GM12872 (cell line): ENCODE data around the gene SPOCK1.

ENCODE experiments used
- TF ChIP-seq, protein P1 (sequence below): IDR thresholded peaks from 3 replicates; pipeline ENCODE4 v1.5.1; 2011; ENCODE audit warnings: low read depth, mild to moderate bottlenecking, low read length, moderate library complexity; ENCODE audit not compliant: insufficient read depth

The SPOCK1 gene

DNA sequence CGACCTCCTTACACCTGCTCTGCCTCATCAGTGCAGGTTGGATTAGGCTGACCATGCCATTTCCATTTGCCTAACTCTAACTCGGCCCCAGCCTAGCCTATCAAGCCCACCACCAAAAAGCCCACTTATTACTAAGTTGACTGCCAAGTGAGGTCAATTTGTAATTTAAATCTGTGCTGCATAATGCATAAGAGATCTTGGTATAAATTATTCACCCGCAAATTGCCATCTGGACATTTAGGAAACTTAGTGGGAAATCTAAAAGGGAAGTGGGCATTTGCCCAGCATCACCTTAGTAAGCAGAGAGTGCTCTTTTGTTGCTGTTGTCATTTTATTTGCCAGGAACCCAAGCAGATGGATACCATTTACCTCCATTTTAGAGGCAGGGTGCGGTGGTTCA, 143.0 kb downstream of the SPOCK1 start:
- TF ChIP-seq, protein P1, sequence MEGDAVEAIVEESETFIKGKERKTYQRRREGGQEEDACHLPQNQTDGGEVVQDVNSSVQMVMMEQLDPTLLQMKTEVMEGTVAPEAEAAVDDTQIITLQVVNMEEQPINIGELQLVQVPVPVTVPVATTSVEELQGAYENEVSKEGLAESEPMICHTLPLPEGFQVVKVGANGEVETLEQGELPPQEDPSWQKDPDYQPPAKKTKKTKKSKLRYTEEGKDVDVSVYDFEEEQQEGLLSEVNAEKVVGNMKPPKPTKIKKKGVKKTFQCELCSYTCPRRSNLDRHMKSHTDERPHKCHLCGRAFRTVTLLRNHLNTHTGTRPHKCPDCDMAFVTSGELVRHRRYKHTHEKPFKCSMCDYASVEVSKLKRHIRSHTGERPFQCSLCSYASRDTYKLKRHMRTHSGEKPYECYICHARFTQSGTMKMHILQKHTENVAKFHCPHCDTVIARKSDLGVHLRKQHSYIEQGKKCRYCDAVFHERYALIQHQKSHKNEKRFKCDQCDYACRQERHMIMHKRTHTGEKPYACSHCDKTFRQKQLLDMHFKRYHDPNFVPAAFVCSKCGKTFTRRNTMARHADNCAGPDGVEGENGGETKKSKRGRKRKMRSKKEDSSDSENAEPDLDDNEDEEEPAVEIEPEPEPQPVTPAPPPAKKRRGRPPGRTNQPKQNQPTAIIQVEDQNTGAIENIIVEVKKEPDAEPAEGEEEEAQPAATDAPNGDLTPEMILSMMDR: no peak

DNA sequence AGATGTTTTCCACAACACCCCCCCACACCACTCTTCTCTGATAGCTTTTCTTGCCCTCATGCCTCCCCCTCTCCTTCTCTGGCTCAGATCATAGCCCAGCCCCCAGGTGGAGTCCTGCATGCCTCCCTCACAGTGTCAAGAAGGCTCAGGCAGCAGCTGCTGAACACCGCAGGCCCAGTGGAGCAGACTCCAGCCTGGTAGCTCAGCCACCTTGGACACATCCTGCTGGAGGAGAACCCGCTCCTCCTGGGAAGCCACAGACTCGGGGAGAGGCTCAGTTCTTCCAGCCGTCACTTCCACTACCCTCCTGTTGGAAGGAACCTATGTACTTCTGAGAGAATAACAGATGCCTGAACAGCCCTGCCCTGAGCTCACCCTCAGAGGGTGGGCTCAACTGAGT, 143.4 kb downstream of the SPOCK1 start:
- TF ChIP-seq, protein P1: no peak

DNA sequence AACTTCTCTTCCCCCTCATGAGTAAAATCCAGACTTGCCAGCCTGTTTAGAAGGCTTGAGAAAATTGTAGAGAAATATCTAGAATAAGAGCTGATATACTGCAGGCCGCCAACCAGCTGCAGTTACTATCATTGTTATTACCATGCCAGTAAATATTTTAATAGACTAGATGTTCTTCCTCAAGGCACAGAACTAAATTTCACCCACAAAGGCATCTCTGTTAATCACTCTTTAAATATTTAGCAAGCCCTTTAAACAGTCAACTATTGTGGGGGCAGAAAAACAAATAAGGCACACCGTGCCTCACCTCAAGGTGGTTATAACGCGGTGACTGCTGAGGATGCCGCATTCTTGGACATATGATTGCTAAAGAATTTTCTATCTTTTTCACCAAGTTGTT, 147.0 kb downstream of the SPOCK1 start:
- TF ChIP-seq, protein P1: no peak

DNA sequence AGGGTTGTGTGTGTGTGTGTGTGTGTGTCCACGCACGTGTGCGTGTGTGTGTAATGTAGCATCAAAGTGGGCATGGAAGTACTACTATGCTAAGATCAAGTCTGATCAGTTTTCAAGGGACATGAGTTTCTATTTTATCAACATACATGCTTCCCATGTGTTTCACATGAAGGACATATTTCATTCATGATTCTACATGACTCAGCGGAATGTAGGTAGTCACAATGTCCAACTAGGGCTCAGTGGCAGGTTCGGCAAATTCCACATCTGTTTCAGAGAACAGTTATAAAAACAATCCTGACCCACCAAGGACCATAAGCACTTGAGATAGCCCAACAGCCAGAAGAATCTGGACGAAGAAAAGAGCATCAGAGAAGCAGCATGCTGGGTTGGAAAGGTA, 148.3 kb downstream of the SPOCK1 start:
- TF ChIP-seq, protein P1: no peak

DNA sequence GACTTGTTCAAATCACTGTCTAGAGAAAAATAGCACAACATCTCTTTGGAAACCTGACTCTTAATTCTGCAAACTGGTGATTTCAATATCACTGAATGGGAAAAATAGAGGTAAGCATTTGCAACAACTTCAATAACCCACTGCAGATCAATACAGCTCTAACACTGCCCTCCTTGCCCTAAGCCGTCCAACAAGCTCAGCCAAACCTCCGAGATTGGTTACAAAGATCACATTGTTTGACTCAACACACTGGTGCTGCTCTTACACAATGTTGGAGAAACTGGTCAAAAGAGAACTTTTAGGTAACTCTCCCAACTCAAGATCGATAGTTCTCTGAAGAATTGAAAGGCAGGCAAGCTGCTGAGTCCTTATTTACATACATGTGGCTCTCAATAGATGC, 150.4 kb downstream of the SPOCK1 start:
- TF ChIP-seq, protein P1: no peak

DNA sequence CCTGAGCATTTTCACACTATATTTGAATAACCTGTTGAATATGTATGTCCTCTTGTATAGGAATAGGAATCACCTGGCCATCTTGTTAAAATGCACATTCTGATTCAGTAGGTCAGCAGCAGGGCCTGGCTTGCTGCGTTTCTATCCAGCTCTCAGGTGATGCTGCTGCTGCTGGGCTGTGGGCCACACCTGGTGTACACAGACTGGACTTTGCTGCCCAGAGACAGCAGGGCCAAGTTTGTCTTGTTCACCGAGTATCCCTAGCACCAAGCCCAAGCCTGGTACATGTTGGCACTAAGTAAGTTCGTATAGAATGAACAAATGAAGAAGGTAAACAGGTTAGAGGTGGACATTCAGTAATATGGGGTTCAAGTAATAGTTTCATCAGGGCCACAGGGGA, 151.3 kb downstream of the SPOCK1 start:
- TF ChIP-seq, protein P1: no peak

DNA sequence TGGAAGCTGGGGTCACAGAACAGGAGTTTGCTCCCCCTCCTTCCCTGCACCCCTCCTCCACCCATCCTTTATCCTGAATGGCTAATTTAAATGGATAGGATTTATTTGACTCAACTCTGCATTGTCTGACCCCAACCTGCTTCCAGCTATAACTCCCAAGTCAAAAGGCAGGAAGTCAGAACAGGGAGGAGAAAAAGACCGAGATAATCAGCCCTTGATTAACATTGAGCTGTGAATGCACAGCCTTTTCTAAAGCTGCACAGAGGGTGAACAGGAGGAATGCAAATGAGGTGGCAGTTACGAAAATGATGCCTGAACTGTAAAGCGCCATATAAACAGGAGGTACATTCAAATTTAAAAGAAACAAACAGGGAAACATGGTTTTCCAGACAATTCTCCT, 152.8 kb downstream of the SPOCK1 start:
- TF ChIP-seq, protein P1: no peak

DNA sequence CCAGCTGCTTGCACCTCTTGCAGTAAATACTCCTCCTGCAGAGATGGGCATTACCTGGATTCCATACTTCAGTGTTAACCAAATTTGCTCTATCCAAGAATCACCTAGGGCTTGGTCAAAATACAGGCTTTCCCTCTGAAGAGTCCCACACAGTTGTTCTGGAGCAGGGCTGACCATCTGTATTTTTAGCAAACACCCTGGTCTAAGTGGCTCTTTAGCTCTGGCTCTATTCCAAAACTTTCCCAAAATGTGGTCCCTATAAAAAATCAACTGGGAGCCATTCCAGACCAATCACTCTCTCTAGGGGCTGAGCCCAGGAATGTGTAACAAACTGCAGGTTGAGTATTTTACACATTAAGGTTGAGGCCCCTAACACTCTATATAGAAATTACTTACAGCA, 153.7 kb downstream of the SPOCK1 start:
- TF ChIP-seq, protein P1: no peak
